Embryonic facial prominence (tissue), 1 donor: ENCODE measurements around the gene LRRC63.
"Not testable (repeated sequence)": the region's sequence is repeated elsewhere in the genome, so short reads cannot be mapped to it uniquely, and the experiment has no call there.

ENCODE experiments used
- DNase-seq: peaks from one replicate; pipeline ENCODE4 v3.0.0-alpha.2; 2016; ENCODE audit errors: extremely low spot score

Gene LRRC63

DNA sequence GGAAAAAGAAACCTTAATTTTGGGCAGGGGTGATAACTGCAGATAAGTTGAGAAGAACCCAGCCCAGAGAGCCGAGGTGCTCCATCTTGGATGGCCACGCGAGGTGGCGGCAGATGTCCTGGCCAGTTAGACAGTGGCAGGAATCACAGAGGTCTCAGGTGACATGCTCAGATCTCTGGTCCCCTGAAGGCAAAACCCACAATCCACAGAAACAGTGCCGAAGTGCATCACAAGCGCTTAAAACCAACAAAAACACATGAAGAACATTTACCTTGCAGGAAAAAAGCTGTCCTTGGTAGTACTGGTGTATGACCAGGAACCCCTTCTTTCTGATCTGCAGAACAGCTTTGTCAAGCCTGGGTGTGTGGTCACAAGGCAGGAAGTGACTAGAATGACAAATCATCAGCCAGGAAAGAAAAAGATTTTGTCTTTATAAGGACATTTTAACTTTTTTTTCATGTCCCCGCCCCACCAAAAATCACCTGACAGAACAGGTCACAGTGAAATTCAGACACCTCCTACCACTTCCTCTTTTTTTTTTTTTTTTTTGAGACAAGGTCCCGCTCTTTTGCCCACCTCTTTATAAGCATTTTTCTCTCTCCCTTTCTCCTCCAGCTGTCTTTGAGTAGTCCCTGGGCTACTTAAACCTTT is 29.8 kb upstream of the LRRC63 start, which contains the start of gene LCP1:
TSS of gene LCP1 (minus strand) at position 338 of the 651 bp plus-strand sequence. CDS start 22,515 bp downstream, outside the sequence.
- DNase-seq, result no peak

DNA sequence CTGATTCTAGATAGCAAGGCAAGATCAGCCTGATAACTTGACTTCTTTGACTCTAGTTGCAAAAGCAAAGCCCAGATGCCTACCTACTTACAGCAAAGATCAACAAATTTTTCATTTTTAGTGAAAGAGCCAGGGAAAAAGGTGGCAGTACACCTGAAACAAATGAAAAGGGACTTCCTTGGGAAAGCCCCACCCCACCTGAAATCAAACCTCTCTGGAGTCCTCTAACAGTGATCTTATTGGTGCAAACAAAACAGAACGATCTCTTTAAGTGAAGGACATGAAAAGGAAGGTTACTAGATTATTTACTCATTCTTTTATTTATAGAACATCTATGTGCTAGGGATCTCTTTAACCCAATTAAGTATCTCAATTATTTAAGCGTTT is 29.2 kb upstream of the LRRC63 start:
- DNase-seq, result no peak

- DNase-seq, result no peak
These were observed 28.4 kb upstream of the LRRC63 start for GRCh38 chr13:46183018-46183946.

- DNase-seq, result no peak
These were observed 27.4 kb upstream of the LRRC63 start for GRCh38 chr13:46184277-46184699.

DNA sequence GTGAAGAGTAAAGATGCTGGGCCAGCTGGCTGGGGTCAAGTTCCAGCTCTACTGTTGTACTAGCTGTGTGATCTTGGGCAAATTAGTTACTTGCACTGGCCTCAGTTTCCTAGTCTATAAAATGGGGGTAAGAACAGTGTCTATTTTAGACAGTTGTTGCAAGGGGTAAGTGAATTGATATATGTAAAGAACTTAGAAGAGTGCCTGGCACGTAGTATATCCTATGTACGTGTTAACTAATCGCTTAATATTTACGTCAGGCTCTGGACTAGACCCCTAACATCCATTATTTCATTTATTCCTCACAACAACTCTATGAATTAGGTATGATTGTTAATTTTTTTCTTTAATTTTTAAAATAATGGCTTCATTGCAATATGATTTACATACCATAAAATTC is 26.1 kb upstream of the LRRC63 start:
- DNase-seq, result no peak

DNA sequence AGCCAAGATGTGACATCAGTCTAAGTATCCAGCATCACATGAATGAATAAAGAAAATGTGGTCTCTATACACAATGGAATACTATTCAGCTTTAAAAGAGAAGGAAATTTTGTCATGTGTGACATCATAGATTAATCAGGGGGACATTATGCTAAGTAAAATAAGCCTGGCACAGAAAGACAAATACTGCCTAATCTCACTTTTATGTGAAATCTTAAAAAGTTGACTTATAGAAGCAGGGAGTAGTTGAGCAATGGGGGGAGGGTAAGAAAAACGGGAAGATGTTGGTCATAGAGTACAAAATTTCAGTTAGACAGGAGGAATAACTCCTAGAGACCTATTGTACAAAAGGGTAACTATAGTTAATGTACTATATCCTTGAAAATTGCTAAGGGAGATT is 19.3 kb upstream of the LRRC63 start:
- DNase-seq, result no peak

DNA sequence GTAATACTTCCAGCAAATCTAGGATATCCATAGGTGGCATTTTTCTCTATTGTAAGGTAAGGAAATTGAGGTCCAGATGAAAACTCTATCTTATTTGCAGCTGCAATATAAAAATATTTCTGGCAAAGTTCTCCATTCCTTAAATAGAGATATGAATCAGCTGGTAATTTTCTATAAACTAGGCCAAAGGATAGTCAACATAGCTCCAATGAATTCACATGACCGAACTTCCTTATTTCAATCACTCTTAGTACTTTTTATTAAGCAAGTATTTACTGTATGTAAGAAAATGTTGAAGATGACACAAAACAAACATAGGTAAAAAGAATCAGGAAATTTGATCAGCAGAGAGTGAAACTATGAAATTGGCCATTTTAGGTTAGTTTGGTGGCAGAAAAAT is 16.7 kb upstream of the LRRC63 start:
- no peak for DNase-seq

DNA sequence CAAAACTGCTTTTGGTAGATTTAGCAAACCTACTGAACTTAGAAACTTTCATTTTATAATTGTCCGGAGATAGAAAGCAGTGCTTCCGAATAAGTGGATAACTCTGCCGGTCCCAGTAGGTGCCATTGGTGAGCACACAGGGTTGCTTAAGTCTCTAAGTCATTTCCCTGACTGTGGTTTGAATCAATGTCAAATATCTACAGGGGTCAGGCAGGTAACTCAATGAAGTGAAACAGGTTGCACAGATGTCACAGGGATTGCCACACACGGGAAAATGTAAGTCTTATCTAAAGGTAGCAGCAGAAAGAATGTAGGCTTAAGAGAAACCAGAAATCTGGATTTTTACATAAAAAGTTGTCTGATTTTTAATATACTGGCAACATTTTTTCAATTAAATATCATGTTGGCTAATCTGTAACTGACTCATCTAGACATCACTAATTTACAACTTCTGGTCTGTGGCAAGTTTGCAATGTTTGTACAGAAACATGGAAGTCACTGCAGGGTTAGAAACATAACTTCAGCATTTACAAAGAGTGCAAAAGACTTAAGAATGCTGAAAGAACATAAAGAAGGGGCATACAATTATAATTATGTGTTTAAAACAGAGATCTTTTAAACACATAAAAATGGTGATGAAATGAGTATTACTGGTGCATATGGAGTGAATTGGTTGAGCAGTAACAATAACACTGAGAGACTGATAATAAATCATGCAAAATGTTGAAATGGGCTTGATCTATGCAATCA is 14.3 kb upstream of the LRRC63 start:
- no peak for DNase-seq

DNA sequence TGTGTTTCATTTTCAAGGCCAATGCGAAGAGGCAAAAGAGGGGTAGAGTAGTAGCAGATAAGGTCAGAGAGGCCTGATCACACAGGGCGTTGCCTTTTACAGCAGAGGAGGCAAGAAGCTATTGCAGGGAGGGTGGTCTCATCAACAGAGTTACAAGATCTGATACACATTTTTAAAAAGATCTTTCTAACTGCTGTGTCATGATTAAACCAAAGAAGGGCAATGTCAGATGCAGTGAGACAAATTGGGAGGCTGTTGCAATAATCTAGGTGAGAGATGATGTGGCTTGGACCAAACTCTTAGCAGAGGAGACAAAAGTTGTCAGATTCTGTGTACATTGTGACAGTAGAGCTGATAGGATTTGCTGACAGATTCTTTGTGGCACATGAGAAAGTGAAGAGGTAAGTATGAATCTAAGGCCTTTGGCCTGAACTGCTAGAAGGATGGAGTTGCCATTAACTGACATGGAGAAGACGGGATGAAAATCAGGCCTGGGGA is 13.0 kb upstream of the LRRC63 start:
- DNase-seq, result no peak

DNA sequence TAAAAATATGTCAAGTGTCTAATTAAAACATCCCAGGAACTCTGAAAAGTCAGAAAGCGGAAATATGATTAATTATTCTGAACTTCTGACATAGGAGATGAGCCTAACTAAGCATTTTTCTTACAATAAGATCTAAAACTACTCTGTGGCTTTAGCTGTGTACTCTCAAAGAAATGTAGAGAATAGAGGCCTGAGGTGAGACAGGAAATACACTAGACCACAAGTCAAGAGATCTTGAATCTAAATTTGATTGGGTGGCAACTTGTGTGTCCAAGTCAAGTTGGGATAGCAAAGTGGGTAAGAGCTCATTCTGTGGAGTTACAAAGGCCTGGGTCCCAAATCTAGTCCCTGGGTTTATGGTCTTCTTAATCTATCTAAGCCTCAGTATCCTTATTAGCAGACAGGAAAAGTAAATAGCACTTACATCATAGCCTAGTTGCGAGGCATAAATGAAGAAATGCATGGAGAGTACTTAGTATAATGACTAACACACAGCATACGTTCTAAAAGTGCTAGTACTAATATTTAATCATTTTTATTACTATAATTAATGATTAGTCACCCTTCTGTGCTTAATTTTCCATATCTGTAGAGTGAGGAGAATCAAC is 9.4 kb upstream of the LRRC63 start:
- no peak for DNase-seq

- no peak for DNase-seq
These were observed 8.8 kb upstream of the LRRC63 start for GRCh38 chr13:46202966-46203365.

DNA sequence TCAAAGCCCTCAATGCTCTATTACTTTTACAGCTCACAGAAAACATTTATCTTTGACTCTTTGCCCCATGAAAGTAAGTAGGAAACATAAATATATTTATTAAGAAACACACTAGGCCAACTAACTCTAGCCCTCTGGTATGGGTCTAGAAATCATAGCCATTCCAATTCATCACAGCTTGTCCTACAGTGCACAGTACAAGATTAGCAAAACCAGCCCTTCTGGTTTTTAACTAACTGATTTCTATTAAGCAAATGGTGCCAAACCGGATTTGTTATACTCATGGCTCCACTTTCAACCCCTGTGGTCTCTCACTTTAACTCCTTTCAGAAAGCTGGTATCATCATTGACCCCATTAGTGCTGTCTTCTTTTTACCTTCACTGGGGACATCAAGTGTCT is 5.6 kb upstream of the LRRC63 start:
- no peak for DNase-seq

DNA sequence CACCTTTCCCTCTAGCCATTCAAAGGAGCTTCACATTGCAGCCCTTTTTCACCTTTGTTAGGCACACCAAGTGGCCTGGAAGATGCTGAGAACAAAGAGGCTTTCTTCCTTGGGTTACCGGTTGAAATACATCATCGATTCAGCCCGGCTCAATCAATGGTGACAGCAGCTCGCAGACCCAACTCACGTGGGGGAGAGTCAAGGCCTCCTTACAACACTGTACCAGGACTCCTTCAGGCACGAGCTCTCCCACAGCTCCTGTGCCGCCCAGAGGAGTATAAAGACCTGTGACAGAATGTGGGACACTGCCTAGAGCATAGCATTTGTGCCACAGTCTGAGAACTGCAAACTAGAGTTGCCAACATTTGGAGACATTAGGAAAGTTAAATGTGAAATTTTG is 3.9 kb upstream of the LRRC63 start:
- DNase-seq, result no peak

GRCh38 chr13:46210362-46211083 is 1.2 kb upstream of the LRRC63 start:
- no peak for DNase-seq

GRCh38 chr13:46211116-46211482 is 629 bp upstream of the LRRC63 start:
- DNase-seq, result no peak

DNA sequence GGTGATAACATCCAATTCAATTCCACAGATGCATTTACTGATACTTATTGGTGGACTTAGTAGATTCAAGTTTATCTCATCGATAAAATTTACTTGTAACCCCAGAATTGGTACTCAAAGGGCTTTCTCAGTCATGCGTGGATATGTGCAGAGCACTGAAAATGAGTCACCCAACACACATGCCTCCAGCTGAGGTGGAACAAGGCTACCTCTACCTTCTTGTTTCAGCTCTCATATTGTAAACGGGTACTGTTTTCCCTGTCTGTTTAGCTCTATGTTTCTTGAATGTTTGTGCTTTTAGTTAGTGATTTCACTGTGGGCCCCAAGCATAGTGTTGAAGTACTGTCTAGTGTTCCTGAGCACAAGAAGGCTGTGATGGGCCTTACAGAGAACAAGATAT is 1.5 kb downstream of the LRRC63 start:
- no peak for DNase-seq

DNA sequence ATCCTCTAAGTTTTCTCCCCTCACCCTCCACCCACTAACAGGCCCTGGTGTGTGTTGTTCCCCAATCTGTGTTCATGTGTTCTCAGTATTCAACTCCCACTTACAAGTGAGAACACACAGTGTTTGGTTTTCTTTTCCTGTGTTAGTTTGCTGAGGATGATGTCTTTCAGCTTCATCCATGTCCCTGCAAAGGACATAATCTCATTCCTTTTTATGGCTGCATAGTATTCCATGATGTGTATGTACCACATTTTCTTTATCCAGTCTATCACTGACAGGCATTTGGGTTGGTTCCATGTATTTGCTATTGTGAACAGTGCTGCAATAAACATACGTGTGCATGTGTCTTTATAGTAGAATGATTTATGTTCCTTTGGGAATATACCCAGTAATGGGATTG is 3.0 kb downstream of the LRRC63 start:
- DNase-seq, result not testable (repeated sequence)

GRCh38 chr13:46220234-46220633 is 8.5 kb downstream of the LRRC63 start:
- DNase-seq, result not testable (repeated sequence)

DNA sequence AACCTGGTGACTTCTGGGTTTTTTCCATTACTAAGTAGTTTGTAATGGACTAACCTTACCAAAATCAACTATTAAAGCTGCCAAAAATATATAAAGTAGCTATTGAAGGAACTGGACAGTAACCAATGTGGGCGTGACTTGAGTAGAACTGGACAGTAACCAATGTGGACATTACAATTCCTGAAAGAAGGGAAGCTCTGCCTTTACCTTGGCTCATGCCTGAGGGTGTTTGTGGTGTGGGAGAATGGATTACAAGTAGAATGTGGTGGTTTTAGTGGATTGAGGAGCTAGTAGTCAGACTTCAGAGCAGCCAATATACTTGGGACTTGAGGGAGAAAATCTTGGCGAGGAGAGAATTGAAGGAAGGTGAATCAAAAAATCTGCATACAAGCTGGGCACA is 17.5 kb downstream of the LRRC63 start:
- no peak for DNase-seq

DNA sequence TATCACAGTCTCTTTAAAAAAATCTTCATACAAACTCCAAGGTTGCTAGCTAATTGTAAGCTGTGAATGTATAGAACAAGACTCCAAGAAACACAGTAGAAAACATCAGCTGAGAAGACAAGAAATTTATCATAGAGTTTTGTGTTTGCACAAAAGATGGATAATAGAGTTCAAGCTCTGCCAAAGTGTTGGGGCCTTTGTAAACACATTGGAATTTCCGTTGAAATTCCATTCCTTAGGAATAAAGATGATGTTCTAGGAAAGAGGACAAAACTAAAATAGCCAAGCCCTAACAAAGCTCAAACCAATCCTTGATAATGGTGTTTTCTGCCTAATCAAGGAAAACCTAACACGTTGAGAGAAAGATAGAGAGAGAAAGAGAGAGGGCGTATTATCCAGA is 20.6 kb downstream of the LRRC63 start:
- DNase-seq, result no peak

- DNase-seq, result no peak
These were observed 23.6 kb downstream of the LRRC63 start for GRCh38 chr13:46235286-46235685.
